Stomach smooth muscle (tissue), 2 donors: ENCODE data around the gene PRTFDC1.
"Not testable (repeated sequence)": the region's sequence is repeated elsewhere in the genome, so short reads cannot be mapped to it uniquely, and the experiment has no call there.

Experiments
- H3K27ac ChIP-seq: one replicate; pipeline ENCODE4 v1.7.0; 2013; ENCODE audit warnings: mild to moderate bottlenecking, low read length, inconsistent platforms
- H3K27me3 ChIP-seq, 2 donors: one replicate each; pipeline ENCODE4 v1.7.0; 2013; ENCODE audit warnings: low read length in 2 of 2; ENCODE audit not compliant: insufficient read depth in 2 of 2, control insufficient read depth in 1 of 2
- H3K36me3 ChIP-seq, 2 donors: one replicate each; pipeline ENCODE4 v1.7.0; 2013; ENCODE audit warnings: low read length in 2 of 2; ENCODE audit not compliant: control insufficient read depth in 2 of 2, insufficient read depth in 2 of 2
- H3K4me1 ChIP-seq: one replicate; pipeline ENCODE4 v1.7.0; 2013; ENCODE audit warnings: low read length; ENCODE audit not compliant: control insufficient read depth, insufficient read depth
- H3K4me3 ChIP-seq, 2 donors: one replicate each; pipeline ENCODE4 v1.7.0; 2013; ENCODE audit warnings: low read length in 2 of 2
- H3K9ac ChIP-seq, 2 donors: one replicate each; pipeline ENCODE4 v1.7.0; 2013; ENCODE audit warnings: low read length in 2 of 2, mild to moderate bottlenecking in 1 of 2
- H3K9me3 ChIP-seq, 2 donors: one replicate each; pipeline ENCODE4 v1.7.0; 2013; ENCODE audit warnings: low read length in 2 of 2; ENCODE audit not compliant: control insufficient read depth in 2 of 2
- donor health status: healthy.
- donor health status: Pancreatic carcinoma.

The PRTFDC1 gene

DNA sequence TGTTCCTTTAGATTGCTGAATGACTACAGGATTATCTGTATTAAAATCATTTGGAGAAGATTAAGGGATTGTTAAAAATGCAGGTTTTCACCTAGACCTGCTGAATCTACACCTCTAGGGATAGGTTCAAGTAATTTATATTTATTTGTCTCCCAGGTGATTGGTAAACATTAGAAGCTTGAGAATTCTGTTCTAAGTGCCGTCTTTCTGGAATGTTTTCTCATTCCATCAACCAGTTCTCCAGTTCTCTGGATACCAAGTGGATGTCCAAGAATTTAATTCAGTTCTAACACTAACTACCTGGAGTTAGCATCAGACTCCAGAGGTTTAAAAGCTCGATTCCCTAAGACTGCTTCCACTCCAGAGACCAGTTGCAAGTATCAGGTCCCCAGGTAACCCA lies 110.9 kb downstream of the PRTFDC1 start:
- no peak overlapping the region for H3K27ac ChIP-seq
- no peaks in the 10 kb centered on the region for H3K4me1 ChIP-seq
- peaks cover 0 to 4% of the 10 kb centered on the region in 2 donors for H3K9me3 ChIP-seq
- no peaks in the 10 kb centered on the region for H3K36me3 ChIP-seq
- H3K4me3 ChIP-seq = no peak overlapping the region
- H3K27me3 ChIP-seq = no peaks in the 10 kb centered on the region
- no peak overlapping the region for H3K9ac ChIP-seq

DNA sequence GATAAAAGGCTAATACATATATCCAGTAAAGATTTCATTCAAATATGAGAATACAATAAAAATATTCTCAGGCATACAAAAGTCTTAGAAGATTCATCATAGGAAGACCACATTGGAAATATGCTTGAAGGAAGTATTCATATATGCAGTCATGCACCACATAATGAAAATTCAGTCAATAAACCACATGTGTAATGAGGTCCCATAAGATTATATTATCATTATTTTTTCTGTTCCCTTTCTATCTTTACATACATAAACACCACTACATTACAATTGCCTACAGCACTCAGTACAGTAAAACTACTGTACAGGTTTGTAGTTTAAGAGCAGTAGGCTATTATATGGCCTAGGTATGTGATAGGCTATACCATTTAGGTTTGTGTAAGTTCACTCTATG lies 111.6 kb downstream of the PRTFDC1 start:
- Histone ChIP-seq H3K4me1 (no peaks in the 10 kb centered on the region), H3K9me3 (peaks cover 0 to 4% of the 10 kb centered on the region in 2 donors), H3K36me3 (no peaks in the 10 kb centered on the region), H3K9ac (no peak overlapping the region), H3K4me3 (no peak overlapping the region), H3K27me3 (no peaks in the 10 kb centered on the region), H3K27ac (no peak overlapping the region)

DNA sequence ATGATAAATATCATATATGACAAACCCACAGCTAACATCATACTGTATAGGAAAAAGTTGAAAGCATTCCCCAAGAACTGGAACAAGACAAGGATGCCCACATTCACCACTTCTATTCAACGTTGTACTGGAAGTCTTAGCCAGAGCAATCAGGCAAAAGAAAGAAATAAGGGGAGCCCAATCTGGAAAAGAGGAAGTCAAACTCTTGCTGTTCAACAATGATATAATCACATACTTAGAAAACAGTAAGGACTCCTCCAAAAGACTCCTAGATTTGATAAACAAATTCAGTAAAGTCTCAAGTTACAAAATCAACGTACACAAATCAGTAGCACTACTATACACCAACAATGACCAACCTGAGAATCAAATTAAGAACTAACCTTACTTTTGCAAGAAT lies 114.6 kb downstream of the PRTFDC1 start:
- not testable (repeated sequence) for H3K27ac ChIP-seq, H3K9me3 ChIP-seq, H3K4me3 ChIP-seq, H3K9ac ChIP-seq, H3K36me3 ChIP-seq, H3K27me3 ChIP-seq, H3K4me1 ChIP-seq

DNA sequence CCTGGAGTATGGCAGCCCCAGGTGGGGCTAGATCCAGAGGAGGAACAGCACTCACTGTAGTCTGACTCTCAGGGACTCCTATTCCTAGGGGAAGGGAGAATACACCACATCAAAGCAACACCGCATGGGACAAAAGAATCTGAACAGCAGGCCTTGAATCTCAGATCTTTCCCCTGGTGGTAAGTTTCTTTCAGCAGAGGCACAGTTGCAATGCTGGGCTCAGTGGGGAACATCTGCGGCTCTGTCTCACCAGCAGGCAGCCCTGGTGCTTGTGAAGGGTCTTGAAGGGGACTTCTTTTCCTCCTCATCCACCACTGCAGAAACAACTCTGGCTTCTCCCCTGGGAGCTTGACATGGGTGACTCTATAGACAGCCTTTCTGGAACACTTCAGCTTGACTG lies 117.5 kb downstream of the PRTFDC1 start:
- Histone ChIP-seq H3K27me3 (no peaks in the 10 kb centered on the region), H3K9me3 (peaks cover 0 to 4% of the 10 kb centered on the region in 2 donors), H3K36me3 (no peaks in the 10 kb centered on the region), H3K9ac (no peak overlapping the region), H3K4me3 (no peak overlapping the region), H3K27ac (no peak overlapping the region), H3K4me1 (no peaks in the 10 kb centered on the region)

DNA sequence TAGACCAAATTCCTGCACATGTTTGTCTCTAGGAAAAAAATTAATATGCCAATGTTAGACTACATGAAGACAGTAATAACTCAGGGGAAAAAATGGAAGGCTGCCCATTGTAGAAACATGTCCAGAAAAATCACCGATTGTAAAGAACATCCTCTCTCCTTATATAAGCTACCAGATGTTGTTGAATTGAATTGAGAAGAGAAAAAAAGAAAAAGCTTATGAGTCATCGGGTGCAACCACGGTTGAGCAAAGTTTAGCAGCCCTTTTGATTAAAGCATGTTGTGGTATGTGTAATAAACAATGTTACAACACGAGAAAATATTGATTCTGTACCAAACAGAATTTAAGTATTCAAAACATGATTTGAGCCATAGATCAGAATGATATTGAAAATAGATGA lies 126.4 kb downstream of the PRTFDC1 start:
- Histone ChIP-seq H3K27me3 (no peaks in the 10 kb centered on the region), H3K27ac (no peak overlapping the region), H3K4me1 (no peaks in the 10 kb centered on the region), H3K9ac (no peak overlapping the region), H3K4me3 (no peak overlapping the region), H3K36me3 (no peaks in the 10 kb centered on the region), H3K9me3 (no peaks in the 10 kb centered on the region)

DNA sequence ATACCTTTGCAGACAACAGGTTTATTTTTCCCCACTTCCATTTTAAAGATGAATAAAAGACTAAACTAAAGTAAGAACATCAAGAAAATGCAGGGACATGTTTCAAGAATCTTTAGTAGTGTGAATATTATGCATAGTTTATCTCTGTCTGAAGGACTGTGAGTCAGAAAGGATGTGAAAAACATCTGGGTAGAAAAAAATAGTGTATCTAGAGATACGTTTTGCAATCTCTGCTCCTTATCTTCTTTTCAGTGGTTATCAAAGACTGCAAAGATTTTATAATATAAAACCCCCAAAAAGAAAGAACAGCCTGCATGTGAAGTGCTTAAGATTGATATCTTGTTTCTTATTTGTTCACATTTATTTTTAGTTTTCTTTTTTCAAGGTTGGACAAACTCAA lies 126.9 kb downstream of the PRTFDC1 start:
- Histone ChIP-seq H3K4me1 (no peaks in the 10 kb centered on the region), H3K36me3 (no peaks in the 10 kb centered on the region), H3K4me3 (no peak overlapping the region), H3K9ac (no peak overlapping the region), H3K27me3 (no peaks in the 10 kb centered on the region), H3K27ac (no peak overlapping the region), H3K9me3 (no peaks in the 10 kb centered on the region)

DNA sequence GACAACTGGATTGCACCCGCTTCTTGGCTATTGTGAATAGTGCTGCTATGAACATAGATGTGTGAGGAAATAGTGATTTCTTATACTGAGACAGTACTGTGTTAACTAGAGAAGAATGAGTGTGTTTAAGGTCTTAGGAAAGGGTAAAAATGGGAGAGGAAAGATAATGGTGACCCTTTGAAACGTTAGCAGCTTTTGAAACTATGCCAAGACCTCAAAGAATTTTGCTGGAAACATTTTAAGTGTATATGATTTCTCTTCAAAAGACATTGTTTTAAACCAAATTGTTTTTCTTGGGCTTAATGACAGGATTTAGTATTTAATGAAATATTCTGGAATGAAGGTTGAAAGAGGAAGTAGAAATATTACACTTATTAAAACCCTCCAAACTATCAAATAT lies 127.9 kb downstream of the PRTFDC1 start:
- no peaks in the 10 kb centered on the region for H3K36me3 ChIP-seq
- no peaks in the 10 kb centered on the region for H3K9me3 ChIP-seq
- no peaks in the 10 kb centered on the region for H3K27me3 ChIP-seq
- no peak overlapping the region for H3K4me3 ChIP-seq
- H3K27ac ChIP-seq = no peak overlapping the region
- H3K4me1 ChIP-seq = no peaks in the 10 kb centered on the region
- no peak overlapping the region for H3K9ac ChIP-seq

DNA sequence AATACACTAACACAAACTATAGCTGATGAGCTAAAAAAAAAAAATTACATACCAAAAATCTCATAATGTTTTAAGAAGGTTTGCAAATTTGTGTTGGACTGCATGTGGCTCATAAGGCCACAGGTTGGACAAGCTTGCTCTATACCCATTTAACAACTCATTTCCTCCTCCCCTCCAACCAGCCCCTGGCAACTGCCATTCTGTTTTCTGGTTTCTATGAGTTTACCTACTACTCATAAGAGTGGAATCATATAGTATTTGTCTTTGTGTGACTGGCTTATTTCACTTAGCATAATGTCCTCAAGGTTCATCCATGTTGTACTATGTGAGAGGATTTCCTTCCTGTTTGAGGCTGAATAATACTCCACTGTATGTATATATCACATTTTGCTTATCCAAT lies 128.3 kb downstream of the PRTFDC1 start:
- Histone ChIP-seq H3K27me3 (no peaks in the 10 kb centered on the region), H3K4me1 (no peaks in the 10 kb centered on the region), H3K4me3 (no peak overlapping the region), H3K27ac (no peak overlapping the region), H3K9me3 (no peaks in the 10 kb centered on the region), H3K9ac (no peak overlapping the region), H3K36me3 (no peaks in the 10 kb centered on the region)

DNA sequence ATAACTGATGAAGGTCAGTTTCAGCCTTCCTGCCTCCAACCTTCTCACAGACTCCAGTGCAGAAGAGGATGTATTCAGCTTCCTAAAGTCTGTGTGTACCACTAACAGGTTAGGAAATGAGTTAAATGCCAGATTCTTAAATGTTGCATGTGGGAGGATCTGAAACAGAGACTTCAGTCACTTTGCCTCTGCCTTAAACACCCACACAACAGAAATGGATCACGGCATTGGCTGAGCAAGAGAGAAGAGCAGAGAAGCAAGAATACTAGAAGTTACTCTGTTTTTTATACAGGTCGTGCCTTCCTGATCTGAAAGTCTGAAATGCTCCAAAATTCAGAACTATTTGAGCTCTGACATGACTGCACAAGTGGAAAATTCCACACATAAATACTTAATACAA lies 129.8 kb downstream of the PRTFDC1 start:
- Histone ChIP-seq H3K9me3 (no peaks in the 10 kb centered on the region), H3K9ac (no peak overlapping the region), H3K27ac (no peak overlapping the region)

DNA sequence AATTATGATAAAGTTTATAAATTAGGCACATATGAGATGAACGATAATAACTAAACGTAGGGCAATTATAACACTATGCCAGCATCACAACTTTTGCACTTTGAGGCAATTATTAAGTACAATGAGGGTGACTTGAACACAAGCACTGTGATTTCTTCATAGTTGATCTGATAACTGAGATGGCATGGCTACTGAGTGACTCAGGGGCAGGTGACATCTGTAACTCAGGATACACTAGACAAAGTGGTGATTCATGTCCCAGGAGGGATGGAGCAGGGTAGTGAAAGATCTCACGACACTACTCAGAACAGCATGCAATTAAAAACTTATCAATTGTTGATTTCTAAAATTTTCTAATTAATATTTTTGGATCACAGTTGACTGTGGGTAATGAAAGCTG lies 130.4 kb downstream of the PRTFDC1 start:
- H3K9me3 ChIP-seq = no peaks in the 10 kb centered on the region
- H3K4me1 ChIP-seq = no peaks in the 10 kb centered on the region
- H3K4me3 ChIP-seq = no peak overlapping the region
- H3K36me3 ChIP-seq = no peaks in the 10 kb centered on the region
- no peaks in the 10 kb centered on the region for H3K27me3 ChIP-seq
- no peak overlapping the region for H3K27ac ChIP-seq
- H3K9ac ChIP-seq = no peak overlapping the region

More for the DNA sequence above, 129.8 kb downstream of the PRTFDC1 start:
- no peaks in the 10 kb centered on the region for H3K4me1 ChIP-seq
- no peak overlapping the region for H3K4me3 ChIP-seq
- H3K27me3 ChIP-seq = no peaks in the 10 kb centered on the region
- no peaks in the 10 kb centered on the region for H3K36me3 ChIP-seq

DNA sequence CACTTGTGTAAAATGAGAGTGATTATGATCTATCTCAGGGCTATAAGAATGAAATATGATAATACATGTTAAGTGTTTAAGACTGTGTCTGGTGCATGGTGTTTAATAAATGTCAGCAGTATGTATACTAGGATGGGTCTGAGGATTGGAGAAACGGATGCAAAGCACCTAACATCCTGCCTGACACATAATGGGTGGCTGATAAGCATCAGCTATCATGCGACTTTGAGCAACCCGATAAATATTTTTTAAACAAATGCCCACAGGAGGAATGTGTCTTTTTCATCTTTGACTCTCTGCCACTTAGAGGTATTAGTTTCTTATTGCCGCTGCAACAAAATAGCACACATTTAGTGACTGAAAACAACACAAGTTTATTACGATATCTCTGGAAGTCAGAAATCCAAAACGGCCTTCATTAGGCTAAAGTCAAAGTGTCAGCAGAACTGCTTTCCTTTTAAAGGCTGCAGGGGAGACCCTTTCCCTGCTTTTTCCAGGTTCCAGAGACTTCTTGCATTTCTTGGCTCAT lies 135.5 kb downstream of the PRTFDC1 start:
- no peak overlapping the region for H3K4me3 ChIP-seq
- no peaks in the 10 kb centered on the region for H3K9me3 ChIP-seq
- H3K9ac ChIP-seq = no peak overlapping the region
- no peaks in the 10 kb centered on the region for H3K27me3 ChIP-seq
- no peak overlapping the region for H3K27ac ChIP-seq
- no peaks in the 10 kb centered on the region for H3K36me3 ChIP-seq
- H3K4me1 ChIP-seq = no peaks in the 10 kb centered on the region
